HG02870 (cell line): ENCODE results near the gene EPHB1.
"Not testable (repeated sequence)": the region's sequence is repeated elsewhere in the genome, so short reads cannot be mapped to it uniquely, and the experiment has no call there.

Experiments
- ATAC-seq: cut with Tn5 transposase; IDR thresholded peaks from one replicate; pipeline ENCODE4 v1.9.1; 2021; ENCODE audit warnings: mild to moderate bottlenecking, moderate library complexity; ENCODE audit not compliant: unreplicated experiment

The EPHB1 gene

GRCh38 chr3:135226057-135226456, 431.0 kb downstream of the EPHB1 start:
- ATAC-seq: peak; percentile 72

- no peak for ATAC-seq
Observed at GRCh38 chr3:135228201-135228600, 433.1 kb downstream of the EPHB1 start.

GRCh38 chr3:135229018-135229495, 434.0 kb downstream of the EPHB1 start:
- ATAC-seq: no peak

- no peak for ATAC-seq
Observed at GRCh38 chr3:135231737-135232136, 436.7 kb downstream of the EPHB1 start.

- no peak for ATAC-seq
Observed at GRCh38 chr3:135232226-135232625, 437.2 kb downstream of the EPHB1 start.

- ATAC-seq: not testable (repeated sequence)
Observed at GRCh38 chr3:135233476-135233875, 438.4 kb downstream of the EPHB1 start.

GRCh38 chr3:135235541-135235940, 440.5 kb downstream of the EPHB1 start:
- no peak for ATAC-seq

GRCh38 chr3:135237371-135238143, 442.5 kb downstream of the EPHB1 start:
- no peak for ATAC-seq

GRCh38 chr3:135238236-135238830, 443.3 kb downstream of the EPHB1 start:
- ATAC-seq: no peak

- ATAC-seq: no peak
Observed at GRCh38 chr3:135238871-135239614, 444.0 kb downstream of the EPHB1 start.

GRCh38 chr3:135239615-135239884, 444.5 kb downstream of the EPHB1 start:
- ATAC-seq: no peak

- ATAC-seq: no peak
Observed at GRCh38 chr3:135240426-135240825, 445.4 kb downstream of the EPHB1 start.

GRCh38 chr3:135242285-135242684, 447.2 kb downstream of the EPHB1 start:
- no peak for ATAC-seq

- no peak for ATAC-seq
Observed at GRCh38 chr3:135243616-135244015, 448.6 kb downstream of the EPHB1 start.

- no peak for ATAC-seq
Observed at GRCh38 chr3:135246027-135246426, 451.0 kb downstream of the EPHB1 start.

- ATAC-seq: no peak
Observed at GRCh38 chr3:135248213-135248612, 453.2 kb downstream of the EPHB1 start.

- no peak for ATAC-seq
Observed at GRCh38 chr3:135249186-135249585, 454.1 kb downstream of the EPHB1 start.

- ATAC-seq: no peak
Observed at GRCh38 chr3:135258916-135259315, 463.9 kb downstream of the EPHB1 start.

GRCh38 chr3:135260025-135260424, 465.0 kb downstream of the EPHB1 start:
- ATAC-seq: no peak

- ATAC-seq: no peak
Observed at GRCh38 chr3:135261214-135261775, 466.2 kb downstream of the EPHB1 start.

GRCh38 chr3:135261916-135262315, 466.9 kb downstream of the EPHB1 start:
- ATAC-seq: no peak

GRCh38 chr3:135262441-135262840, 467.4 kb downstream of the EPHB1 start:
- no peak for ATAC-seq
